ENCODE data around the gene SCGB3A2. TPM values are rescaled to one million over a fixed set of nuclear protein-coding genes. Genes with fewer than 3 reads are reported as not detected.
A peak's percentile ranks its signal among the peaks of the same experiment; 100 is the strongest.

SCGB3A2 gene, protein sequence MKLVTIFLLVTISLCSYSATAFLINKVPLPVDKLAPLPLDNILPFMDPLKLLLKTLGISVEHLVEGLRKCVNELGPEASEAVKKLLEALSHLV
- total RNA-seq (under 1 TPM in 2 of 6 donors, not detected in 4; 0.24 to 0.76 TPM), polyA plus RNA-seq (not detected)

DNA sequence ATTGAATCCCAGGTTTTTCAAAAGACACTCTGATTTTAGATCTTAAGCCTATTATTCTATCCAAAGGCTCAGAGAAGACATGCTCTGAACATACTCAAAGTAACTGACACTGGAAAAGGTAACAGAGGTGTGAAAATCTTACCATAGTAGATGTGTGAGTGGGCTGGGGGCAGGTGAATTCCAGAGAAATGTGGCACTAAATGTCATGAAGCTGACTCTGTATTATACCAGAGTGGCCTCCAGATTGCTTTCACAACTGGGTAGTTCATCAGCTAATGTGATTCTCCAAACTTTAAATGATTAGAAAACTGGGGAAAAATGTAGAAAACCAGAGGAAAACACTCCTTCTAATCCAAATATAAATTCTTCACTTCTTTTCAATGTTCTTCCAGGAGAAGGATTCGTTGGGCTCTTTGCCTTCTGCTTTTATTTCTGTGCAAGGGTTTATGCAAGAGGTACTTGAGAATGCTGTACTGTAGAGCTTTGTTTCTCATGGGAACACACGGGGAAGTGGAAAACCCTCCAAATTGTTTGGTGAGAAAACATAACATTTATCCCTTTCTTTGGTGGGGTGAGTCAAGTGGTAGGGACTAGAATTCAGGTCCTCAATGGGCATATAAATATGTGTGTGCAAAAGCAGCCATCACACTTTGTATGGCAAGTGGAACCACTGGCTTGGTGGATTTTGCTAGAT lies at the start of gene SCGB3A2:
SCGB3A2 (plus strand) TSS at position 646 of the 694 bp plus-strand sequence. CDS start 93 bp downstream, outside the sequence.
- TF ChIP-seq, protein P1, sequence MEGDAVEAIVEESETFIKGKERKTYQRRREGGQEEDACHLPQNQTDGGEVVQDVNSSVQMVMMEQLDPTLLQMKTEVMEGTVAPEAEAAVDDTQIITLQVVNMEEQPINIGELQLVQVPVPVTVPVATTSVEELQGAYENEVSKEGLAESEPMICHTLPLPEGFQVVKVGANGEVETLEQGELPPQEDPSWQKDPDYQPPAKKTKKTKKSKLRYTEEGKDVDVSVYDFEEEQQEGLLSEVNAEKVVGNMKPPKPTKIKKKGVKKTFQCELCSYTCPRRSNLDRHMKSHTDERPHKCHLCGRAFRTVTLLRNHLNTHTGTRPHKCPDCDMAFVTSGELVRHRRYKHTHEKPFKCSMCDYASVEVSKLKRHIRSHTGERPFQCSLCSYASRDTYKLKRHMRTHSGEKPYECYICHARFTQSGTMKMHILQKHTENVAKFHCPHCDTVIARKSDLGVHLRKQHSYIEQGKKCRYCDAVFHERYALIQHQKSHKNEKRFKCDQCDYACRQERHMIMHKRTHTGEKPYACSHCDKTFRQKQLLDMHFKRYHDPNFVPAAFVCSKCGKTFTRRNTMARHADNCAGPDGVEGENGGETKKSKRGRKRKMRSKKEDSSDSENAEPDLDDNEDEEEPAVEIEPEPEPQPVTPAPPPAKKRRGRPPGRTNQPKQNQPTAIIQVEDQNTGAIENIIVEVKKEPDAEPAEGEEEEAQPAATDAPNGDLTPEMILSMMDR (IDR thresholded peaks at IDR 0.05), result no peak
- Histone ChIP-seq H3K4me3 (no peak within 1 kb of the TSS), H3K36me3 (no peaks in the 10 kb centered on the region), H3K27ac (no peak within 1 kb of the TSS), H3K27me3 (no peaks in the 10 kb centered on the region), H3K9me3 (no peaks in the 10 kb centered on the region), H3K4me1 (no peaks in the 10 kb centered on the region)
- DNase-seq (no peak), FAIRE-seq (no peak), ATAC-seq (no peak)
- 63 to 74% methylated on average over 2 of the region's 2 CpGs for WGBS, 2 donors
- intact Hi-C loops (cut with DNase I), result no loop called here

DNA sequence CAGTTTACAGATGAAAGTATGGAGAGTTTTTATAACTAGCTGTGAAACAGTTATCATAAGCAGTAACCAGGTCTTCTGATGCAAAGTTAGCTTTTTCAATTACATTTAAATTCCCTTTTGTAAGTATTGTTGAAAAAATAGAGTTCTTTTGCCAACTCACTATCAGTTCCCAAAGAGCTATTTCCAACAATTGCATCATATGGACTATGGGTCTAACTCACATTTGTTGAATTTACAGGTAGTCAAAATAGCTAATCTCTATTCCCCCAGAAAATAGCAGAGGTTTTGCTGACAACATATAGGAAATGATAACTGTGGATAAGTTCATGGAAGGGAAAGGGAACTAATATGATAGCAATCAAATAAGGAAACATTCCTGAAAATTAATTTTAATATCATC lies 48.5 kb upstream of the SCGB3A2 start:
- no peak for ATAC-seq
- H3K4me1 ChIP-seq, result peaks cover 0 to 16% (median 6%) of the 10 kb centered on the region in 3 donors
- TF ChIP-seq, protein P1 (IDR thresholded peaks at IDR 0.05), result no peak
- peaks cover 0 to 45% (median 0%) of the 10 kb centered on the region in 3 donors for H3K36me3 ChIP-seq
- FAIRE-seq, result no peak
- H3K27me3 ChIP-seq, result no peaks in the 10 kb centered on the region
- intact Hi-C loops (cut with DNase I), result no loop called here
- H3K27ac ChIP-seq, result peak overlapping the region; percentile 27 to 86 (median 82)
- H3K9me3 ChIP-seq, result no peaks in the 10 kb centered on the region
- H3K4me3 ChIP-seq, result peak overlapping the region; percentile 24 to 53 (median 46)
- no peak for DNase-seq

DNA sequence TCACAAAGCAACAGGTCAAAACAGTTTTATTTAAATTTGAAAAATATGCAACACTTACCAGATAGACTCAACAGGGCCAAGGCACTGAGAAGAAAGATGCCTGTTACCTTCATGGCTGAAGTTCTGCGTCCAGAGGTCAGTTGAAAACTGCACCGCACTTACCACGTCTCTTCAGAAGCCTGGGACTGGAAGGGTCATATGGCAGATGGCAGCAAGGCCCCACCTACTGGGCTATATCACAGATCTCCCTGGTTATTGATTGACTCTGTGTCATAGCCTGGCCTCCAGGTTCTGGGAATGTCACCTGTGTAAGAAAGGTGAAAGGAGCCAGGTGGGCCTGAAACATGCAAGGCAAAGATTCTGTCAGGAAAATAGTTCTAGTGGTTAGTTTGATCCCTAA lies 47.0 kb upstream of the SCGB3A2 start, which contains the start of gene SPINK1:
SPINK1 (minus strand) TSS at position 207 of the 400 bp plus-strand sequence; CDS start at position 113, 94 bp downstream.
- Histone ChIP-seq H3K4me3 (peak within 1 kb of the TSS; percentile 24 to 53 (median 46)), H3K27ac (peak within 1 kb of the TSS; percentile 27 to 86 (median 82)), H3K9me3 (no peaks in the 10 kb centered on the region), H3K36me3 (peaks cover 0 to 36% (median 0%) of the 10 kb centered on the region in 3 donors), H3K4me1 (peaks cover 3 to 22% (median 9%) of the 10 kb centered on the region in 3 donors), H3K27me3 (no peaks in the 10 kb centered on the region)
- FAIRE-seq (no peak), DNase-seq (peak; percentile 64 to 91 (median 88)), ATAC-seq (peak; percentile 61 to 78 (median 70))
- TF ChIP-seq, protein P1 (IDR thresholded peaks at IDR 0.05), result no peak
- intact Hi-C loops (cut with DNase I), result no loop called here
- WGBS, 2 donors, result 42 to 45% methylated on average over 3 of the region's 3 CpGs

DNA sequence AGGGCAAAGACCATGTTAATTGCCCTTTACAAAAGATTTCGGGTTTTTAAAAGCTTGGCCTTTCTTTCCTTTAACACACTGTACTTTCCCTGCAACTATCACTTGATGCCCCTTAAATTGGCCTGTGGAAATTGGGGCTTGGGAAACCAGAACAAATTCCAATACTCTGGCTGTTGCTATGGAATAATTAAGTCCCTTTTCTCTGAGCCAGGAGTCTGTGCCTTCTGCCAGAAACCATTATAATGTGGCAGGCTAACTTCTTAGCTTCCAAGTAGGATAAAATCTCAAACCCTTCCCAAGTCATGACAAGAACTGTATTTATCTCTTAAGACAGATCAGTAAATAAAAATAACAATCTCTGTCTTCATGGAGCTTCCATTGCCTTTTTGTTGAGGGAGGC lies 46.0 kb upstream of the SCGB3A2 start:
- DNase-seq (no peak), FAIRE-seq (no peak), ATAC-seq (no peak)
- no peaks in the 10 kb centered on the region for H3K9me3 ChIP-seq
- H3K4me1 ChIP-seq, result peaks cover 10 to 30% (median 19%) of the 10 kb centered on the region in 3 donors
- 38 to 46% methylated on average over 1 of the region's 1 CpG for WGBS, 2 donors
- intact Hi-C loops (cut with DNase I), result no loop called here
- TF ChIP-seq, protein P1 (IDR thresholded peaks at IDR 0.05), result no peak
- peak overlapping the region; percentile 27 to 86 (median 82) for H3K27ac ChIP-seq
- peaks cover 0 to 25% (median 0%) of the 10 kb centered on the region in 3 donors for H3K36me3 ChIP-seq
- H3K27me3 ChIP-seq, result no peaks in the 10 kb centered on the region
- H3K4me3 ChIP-seq, result peak overlapping the region in 2 of 4 donors; percentile 48 to 53
